NCI-H2029 treated with DMSO at 0.1 percent for 48 hours (cell line): ENCODE measurements around the gene EFNA2.

ENCODE experiments used
- DNase-seq: peaks from one replicate; lab custom pipeline; 2025; lab: John Stamatoyannopoulos, UW

The EFNA2 gene

DNA sequence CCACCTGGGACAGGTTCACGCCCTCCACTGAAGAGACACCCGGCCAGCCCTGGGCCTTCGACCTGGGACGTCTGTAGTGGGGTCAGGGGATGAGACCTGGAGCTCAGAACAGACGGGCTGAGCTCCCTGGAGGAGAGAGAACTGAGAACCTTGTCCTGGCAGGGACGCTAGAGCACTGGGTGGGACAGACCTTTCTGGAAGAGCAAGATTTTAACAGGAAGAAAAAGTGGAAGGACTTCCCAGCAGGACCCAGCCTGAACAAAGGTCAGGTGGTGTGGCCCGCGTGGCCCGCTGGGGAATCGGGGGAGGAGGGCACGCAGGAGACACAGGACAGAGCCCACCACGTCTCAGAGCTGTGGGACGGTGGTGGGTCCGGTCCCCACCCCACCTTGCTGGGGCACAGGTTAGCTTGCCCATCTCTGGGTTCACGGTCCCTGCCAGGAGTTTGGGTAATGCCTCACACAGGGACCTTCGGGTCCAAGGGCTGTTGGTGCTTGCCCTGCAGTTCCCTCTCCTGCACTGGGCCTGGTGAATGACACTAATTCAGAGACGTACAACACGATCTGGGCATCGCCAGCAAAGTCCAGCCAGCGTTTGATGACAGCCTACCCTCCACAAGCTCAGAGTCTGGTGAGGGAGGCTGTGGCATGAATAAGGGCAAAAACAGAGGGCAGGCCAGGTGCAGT is 1.2 kb upstream of the EFNA2 start:
- DNase-seq, result no peak

DNA sequence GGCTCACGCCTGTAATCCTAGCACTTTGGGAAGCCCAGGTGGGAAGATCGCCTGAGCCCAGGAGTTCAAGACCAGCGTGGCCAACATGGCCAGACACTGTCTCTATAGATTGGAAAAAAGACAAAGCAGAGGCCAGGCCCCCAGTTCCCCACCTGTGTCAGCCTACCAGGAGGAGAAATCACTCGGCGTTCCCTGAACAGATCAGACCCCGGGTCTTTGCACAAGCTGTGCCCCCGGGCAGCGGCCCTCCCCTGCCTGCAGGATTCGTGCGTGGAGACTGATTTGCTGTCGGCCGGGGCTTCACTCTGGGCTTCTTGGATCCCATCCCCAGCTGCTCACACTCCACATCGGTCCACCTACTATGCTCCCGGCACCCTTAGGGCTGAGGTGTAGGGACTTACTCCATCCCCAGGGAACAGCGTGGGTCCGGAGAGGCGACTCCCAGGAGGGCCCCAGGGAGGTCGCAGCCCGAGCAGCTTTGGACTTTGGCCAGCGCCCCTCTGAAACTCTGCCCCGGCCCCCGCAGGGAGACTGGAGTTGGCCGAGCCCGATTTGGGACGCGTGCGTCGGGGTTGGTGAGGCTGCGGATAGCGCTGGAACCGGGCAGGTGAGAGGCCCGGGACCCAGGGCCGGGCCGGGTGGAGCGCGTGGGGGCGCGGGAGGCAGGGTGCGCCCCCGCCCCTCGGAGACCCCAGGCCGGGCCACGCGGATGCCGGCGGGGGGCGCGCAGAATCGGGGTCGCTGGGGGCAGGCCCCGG is 515 bp upstream of the EFNA2 start:
- no peak for DNase-seq

DNA sequence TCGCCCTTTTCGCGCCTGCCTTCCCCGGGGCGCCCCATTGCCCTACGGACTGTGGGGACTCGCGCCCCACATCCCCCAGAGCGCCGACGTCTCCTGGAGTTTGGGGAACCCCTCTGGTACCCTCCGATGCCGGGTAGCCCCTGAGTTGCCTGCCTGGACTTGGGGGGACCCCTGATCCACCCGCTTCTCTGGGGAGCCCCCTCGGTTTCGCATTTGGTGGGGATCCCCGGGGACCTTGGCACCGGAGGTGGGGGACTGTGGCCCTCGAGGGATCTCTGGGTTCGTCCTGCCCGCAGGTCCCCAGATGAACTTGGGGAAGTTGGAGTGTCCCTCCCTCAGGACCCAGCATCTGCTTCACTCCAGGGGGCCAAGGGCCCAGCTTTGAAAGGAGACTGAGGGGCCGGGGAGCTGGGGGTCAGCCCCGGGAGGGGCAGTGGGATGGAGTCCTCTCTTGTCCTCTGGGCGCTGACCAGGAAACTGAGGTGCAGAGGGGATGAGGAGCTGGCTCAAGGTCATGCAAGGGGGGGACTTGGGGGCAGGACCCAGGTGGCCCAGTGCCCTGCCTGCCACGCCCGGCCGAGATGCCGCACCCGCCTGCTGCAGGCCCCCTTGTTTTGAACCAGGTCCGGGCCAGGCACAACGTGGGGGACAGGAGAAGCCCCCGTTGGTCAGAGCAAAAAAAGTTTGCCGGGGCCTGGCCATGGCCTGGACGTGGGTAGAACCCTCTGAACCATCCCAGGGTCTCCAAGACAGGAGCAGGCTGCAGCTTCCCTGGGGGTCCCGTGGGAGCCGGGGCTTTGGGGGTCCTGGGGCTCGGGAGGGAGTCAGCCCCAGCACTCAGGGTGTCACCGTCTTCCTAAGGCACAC is 1.0 kb downstream of the EFNA2 start:
- DNase-seq, result no peak

DNA sequence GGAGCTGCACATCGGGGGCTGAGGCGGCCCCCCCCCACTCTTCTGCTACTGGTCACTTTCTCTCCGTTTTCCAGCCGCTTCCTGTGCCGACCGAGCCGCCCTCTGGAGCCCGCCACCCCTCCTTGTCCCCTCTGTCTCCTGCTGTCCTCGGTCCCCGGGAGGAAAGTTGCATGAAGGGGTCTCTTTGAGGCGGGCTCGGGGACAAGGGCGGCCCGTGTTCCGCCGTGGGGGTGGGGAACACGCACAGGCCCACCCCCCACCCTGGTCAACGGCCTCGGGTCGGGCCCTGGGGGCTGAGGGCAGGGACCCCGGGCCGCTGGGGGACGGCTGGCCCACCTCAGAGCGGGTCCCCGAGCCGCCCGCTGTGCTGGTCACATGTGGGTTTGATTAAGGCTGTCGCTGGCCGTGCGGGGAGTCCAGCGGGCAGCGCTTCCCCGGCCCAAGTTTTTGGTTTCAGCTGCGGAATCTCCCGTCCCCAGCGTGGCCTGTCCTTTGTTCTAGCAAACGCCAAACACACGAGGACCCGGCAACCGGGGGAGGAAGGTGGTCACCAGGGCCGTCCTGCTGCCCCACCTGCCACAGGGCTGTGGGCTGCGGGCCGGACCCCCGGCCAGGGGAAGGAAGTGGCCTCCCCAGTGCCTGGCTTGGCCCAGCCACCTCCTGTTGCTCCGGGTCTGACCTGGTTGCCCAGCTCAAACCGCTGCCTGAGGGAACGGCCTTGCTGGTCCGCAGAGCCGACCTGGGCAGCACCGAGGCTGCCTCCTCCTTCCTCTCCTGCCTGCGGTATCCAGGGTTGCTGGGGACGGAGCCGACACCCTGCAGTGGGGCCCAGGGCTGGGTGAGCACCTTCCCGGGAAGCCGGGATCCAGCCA is 1.9 kb downstream of the EFNA2 start:
- DNase-seq, result no peak

DNA sequence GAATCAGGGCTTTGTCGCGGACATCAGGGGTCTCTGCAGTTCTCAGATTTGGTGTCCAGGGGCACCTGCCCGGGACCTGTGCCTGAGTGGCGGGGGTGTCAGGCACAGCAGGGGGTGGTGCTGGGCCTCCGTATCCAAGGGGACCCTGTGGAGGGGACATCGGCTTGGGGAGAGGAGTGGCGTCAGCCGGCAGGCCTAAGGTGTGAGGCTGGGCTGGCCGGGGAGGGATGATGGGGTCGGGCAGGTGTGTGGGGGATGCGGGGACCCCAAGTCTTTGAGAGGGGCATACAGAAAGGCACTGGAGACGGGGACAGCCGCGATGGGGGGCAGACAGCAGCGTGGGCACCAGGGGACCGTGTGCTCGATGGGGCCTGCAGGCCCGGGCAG is 2.5 kb downstream of the EFNA2 start:
- DNase-seq, result no peak

DNA sequence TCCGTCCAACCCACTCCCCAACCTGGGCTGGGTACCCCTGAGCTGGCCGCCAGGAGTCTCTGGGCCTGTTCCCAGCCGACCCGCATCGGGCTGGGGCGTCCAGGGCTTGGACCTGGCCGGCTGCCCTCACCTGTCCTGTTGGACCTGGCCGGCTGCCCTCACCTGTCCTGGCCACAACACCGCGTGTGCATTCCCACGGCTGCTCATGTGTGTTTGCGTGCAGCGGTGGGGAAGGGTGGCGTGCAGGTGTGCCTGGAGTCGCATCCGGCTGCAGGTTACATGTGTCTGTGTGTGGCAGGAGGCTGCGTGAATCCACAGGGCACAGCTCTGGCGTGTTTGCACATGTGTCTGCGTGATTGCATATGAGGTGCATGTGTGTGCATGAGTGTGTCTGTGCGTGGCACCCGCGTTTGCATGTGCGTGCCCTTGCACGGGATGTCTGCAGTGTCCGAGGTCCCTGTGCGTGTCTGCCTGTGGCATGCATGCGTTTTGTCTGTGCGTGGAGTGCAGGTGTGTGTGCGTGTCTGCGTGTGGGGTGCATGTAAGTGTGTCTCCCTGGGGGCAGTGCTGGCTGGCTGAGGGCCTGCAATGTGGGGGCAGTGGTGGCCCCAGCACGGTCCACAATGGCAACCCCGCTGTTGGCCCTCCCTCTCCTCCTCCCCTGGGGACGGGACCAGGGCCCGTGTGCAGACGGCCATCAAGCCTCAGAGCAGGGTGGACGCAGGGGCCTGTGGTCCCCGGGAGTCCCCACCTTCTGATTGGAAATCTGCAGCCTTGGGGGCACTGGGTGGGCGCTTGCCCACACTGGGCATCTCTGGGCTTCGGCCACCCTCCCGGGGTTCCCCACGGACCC is 3.4 kb downstream of the EFNA2 start:
- DNase-seq, result no peak

DNA sequence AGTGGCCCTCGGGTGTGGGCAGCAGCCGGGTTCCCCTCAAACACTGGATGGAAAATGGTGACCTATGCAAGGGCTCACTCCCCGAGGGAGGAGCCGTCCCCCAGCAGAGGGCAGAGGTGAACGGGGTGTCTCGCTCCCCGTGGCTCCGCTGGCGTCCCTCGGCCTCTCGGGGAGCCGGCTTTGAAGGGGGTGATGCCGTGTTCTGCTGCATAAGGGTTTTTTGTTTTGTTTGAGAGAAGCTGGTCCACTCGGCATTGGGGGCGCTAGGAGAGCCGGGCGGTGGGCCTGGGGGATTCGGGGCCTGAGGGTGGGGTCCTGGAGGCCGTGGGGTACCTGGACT is 4.0 kb downstream of the EFNA2 start:
- DNase-seq, result no peak

DNA sequence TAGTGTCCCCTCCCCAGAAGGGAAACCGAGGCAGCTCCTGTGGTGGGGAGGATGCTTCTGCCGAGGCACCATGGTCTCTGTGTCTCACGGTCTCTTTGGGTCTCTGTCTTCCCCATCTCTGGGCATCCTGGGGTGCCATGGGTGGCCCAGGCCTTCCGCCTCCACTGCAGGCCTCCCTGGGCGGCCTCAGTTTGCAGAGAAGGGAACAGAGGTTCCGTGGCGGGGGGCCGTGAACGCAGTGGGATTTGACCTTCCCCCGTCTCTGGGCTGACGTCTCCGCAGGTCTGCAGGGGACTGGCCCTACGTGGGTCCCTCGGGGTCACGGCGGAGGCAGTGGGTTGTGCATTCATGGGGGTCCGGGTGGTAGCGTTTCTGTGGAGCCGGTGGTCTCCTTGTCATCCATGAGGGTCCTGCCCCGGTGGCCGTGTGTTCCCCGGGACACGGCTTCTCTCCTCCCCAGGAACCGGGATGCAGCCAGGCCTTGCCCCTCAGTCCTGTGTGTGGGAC is 4.6 kb downstream of the EFNA2 start:
- no peak for DNase-seq

DNA sequence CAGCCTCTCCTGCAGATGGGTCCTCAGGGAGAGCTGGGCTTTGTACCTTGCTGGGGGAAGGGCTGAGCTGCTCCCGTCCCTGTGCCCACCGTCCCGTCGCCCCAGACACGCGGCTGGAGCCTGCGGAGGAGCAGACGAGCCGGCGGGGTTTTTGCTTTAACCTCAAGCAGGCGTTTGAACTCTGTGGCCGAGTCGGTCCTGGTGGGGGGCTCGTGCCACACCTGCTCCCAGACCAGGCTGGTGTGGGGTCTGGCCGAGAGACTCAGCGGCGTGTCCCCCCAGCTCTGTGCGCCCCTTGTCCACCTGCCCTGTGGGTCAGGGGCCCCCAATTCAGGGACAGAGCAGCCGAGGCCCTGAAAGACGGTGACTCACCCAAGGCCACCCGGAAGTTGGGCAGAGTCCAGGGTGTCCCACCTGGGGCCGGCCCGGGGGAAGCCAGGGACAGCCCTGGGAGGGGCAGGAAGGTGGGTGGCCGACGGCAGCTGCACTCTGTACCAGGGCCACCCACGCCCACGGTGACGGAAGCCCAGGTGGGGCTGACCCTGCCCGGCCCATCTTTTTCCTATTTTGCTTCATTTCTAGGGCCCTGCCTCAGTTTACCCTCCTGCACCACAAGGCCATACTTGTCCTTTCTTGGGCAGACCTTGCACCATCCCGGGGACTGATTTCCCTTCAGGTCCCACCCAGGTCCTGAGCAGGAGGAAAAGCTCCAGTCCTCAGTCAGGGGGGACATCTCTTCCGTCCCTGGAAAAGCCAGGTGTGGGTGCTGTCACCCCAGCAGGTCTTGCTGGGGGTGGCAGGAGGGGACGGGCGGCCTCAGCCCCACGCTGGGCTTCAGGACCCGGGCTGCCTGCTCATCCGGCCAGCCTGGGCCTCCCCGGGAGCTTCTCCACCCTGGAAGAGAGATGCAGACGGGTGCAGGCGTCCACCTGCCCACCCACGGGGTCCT is 5.3 kb downstream of the EFNA2 start:
- DNase-seq, result no peak

DNA sequence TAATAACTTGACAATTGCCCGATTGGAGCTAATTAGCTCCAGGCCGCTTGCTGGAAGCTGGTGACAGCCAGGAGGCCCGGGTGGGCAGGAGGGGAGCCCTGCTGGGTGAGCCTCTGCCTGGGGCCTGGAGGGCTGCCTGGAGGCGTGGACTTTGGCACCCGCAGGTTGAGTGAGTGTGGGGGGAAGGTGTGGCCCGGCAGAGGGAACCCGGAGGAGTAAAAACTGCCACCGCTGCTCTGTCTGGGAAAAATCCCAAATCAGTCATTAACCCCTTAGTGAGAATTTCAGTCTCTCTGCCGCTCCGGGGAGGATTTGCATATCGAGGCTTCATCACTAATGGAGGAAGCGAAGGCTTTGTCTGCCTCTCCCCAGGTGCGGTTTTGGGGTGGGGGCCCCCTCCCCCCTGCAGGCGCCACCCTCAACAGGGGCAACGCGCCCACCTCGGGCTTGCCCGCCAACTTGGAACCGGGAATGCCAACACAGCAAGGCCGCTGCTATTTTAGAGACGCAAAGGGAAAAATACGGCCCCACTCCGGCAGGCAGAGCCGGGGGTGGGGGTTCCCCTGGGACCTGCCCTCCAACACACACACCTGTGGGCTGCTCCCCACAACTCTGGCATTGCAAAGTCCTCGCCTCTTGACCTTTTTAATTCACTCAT is 6.2 kb downstream of the EFNA2 start:
- no peak for DNase-seq

DNA sequence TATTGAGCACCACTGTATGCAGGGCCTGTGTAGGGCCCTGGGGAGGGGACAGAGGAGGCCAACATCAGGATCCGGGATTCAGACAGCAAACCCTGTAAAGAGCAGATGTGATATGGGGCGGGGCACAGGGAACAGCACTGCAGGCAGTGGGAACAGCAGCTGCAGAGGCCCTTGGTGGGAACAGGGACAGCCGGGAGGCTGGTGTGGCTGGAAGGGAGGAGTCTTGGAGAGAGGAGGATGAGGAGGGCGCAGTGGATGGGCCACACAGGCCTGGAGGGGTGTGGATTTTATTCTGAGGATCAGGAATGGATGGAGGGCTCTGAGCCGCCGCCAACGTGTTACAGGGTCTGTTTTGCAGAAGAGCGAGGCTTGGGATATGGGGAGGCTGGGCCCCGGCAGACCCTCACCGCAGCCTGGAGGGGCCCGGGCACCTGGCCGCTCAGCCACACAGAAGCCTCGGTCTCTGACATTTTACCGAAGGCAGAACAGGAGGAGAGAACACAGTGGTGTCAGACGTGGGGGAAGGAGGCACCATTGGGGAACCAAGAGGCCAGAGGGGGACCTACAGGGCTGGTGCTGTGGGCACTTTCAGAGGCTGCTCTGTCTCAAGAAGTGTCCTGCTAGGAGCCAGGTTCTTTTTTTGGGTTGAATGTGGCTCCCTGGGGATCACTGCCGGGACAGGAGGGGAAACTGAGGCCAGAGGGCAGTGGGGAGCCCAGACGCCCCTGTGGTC is 6.9 kb downstream of the EFNA2 start:
- DNase-seq, result no peak

DNA sequence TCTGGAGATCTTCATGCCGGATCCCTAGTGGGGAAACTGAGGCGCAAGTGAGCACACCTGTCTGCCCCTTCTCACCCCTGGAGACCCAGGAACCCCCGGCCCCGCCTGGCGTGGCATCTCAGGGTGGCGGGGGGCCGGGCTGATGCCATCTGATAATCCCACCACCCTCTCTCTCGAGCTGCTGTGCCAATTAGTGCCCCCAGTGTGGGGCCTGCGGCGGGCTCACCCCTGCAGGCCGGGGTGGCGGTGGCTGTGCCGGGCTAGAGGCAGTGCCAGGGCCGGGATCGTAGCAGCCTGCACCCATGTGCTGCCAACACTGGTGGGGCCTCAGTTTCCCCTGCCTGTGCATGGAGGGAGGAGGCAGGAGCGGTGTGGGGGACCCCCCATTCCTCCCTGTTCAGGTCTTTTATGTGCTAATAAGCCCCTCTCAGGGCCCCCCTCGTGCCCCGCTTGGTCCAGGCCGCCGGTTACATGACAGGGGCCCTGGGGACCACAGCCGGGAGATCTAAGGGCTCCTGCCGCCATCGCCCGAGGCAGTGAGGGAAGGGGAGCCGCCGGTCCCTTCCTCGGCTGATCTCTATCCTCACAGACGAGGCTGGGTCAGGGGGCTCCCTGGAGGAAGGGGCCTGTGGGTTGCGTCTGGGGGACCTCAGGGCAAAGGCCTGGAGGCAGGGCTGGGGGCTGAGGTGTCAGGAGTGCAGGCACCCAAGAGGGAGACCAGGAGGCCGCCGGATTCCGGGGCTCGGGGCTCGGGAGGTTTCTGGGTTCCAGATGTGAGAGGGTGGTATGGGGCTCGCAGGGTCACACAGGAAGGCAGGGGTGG is 8.3 kb downstream of the EFNA2 start:
- no peak for DNase-seq

DNA sequence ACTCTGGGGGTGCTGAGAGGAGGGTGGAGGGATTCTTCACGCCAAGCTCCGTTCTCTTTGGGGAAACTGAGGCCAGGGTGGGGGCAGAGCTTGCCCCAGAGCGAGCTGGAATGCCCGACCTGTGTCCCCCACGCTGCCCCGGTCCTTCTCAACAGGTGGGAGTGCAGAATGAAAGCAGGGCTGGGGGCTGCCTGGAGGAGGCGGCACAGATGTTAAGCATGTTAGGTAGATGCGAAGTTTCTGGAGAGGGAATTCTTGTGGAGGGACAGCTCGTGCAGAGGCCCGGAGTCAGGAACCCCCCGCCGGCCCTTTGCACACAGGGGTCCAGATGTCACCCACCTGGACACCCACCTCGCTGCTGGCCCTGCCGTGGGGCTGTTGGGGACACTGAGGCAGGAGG is 9.0 kb downstream of the EFNA2 start:
- DNase-seq, result no peak

DNA sequence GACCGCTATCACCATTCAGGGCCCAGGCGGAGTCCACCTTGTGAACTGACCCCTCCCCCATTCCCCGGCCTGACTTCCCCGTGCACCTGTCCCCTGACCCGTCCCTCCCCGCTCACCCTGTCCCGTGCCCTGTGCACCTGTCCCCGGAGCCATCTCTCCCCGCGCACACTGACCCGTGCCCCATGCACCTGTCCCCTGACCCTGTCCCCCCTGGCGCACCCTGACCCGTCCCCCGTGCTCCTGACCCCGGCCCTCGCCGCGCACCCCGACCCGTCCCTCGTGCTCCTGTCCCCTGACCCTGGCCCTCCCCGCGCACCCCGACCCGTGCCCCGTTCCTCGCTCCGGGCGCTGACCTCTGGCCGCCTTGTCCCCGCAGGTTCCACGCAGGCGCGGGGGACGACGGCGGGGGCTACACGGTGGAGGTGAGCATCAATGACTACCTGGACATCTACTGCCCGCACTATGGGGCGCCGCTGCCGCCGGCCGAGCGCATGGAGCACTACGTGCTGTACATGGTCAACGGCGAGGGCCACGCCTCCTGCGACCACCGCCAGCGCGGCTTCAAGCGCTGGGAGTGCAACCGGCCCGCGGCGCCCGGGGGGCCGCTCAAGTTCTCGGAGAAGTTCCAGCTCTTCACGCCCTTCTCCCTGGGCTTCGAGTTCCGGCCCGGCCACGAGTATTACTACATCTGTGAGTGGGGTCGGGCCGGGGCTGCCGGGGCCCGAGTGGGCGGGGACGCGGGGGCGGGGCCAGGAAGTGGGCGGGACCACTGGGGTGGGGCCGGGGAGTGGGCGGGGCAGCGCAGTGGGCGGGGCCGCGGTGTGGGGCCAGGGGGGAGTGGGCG is 9.7 kb downstream of the EFNA2 start:
- DNase-seq, result no peak

DNA sequence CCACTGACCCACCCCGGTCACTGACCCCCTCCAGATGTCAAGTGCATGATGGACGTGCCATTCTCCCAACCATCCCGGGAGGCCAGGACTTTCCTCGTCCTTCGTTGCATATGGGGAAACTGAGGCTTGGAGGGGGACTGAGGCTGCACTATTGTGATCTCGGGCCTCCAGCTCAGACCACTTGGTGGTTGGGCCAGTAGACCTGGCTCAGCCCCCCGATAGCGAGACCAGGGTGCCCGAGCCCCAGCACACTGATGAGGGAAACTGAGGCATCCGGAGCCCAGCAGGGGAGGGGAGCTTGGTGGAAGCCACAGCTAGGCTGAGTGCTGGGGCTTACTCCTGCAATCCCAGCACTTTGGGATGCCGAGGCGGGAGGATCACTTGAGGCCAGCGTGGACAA is 10.4 kb downstream of the EFNA2 start:
- no peak for DNase-seq

DNA sequence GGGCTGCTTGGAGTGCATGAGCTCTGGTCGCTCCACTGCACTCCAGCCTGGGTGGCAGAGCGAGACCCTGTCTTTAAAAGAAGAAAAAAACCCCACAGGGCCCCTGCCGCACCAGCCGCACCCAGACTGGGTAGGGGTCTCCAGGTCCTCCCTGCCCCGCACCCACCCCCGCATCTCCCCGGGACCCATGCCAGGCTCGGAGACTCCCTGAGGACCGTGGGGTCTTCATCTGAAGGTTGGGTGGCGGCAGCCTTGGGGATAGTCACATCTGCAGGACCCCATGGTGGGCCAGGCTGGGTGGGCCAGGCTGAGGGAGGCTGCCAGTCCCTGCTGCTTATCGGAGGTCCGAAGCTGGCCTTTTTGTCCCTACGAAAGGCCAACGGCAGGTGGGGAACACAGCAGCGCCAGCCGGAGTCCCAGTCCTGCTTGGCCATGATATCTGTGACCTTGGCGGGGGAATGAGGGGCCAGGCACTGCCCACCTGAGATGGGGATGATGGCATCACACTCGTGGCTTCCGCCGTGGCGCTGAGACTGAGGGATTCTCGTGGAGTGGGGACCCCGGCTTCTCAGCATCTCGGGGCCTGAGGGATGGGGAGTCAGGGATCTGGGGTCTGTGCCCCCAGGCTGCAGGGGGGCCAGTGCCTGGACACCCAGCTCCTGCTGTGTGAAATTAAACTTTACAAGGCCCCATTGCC is 11.1 kb downstream of the EFNA2 start:
- no peak for DNase-seq
